Mucosa of stomach (tissue), 1 donor: ENCODE results near the gene FBXL13.
"Not testable (repeated sequence)": the region's sequence is repeated elsewhere in the genome, so short reads cannot be mapped to it uniquely, and the experiment has no call there.

ENCODE experiments used
- H3K27me3 ChIP-seq: one replicate; pipeline ENCODE4 v1.7.0; 2013; ENCODE audit warnings: mild to moderate bottlenecking, low read length; ENCODE audit not compliant: control insufficient read depth, insufficient read depth
- H3K36me3 ChIP-seq: one replicate; pipeline ENCODE4 v1.7.0; 2013; ENCODE audit warnings: low read length; ENCODE audit not compliant: control insufficient read depth, insufficient read depth
- H3K4me1 ChIP-seq: one replicate; pipeline ENCODE4 v1.7.0; 2013; ENCODE audit warnings: mild to moderate bottlenecking, low read length; ENCODE audit not compliant: control insufficient read depth, insufficient read depth
- H3K4me3 ChIP-seq: one replicate; pipeline ENCODE4 v1.7.0; 2013; ENCODE audit warnings: low read length
- H3K9ac ChIP-seq: one replicate; pipeline ENCODE4 v1.7.0; 2013; ENCODE audit warnings: mild to moderate bottlenecking, low read length, moderate library complexity
- H3K9me3 ChIP-seq: one replicate; pipeline ENCODE4 v1.7.0; 2013; ENCODE audit warnings: mild to moderate bottlenecking, low read length, moderate library complexity; ENCODE audit not compliant: control insufficient read depth
- donor health status: Pancreatic carcinoma.

Gene FBXL13

GRCh38 chr7:103048833-103049232, 25.8 kb downstream of the FBXL13 start:
- H3K36me3 ChIP-seq: no peaks in the 10 kb centered on the region
- no peak overlapping the region for H3K4me3 ChIP-seq
- no peaks in the 10 kb centered on the region for H3K4me1 ChIP-seq
- H3K9ac ChIP-seq: no peak overlapping the region
- no peaks in the 10 kb centered on the region for H3K27me3 ChIP-seq
- no peaks in the 10 kb centered on the region for H3K9me3 ChIP-seq

GRCh38 chr7:103041815-103042214, 32.8 kb downstream of the FBXL13 start:
- H3K27me3 ChIP-seq, H3K9ac ChIP-seq, H3K4me3 ChIP-seq, H3K9me3 ChIP-seq, H3K36me3 ChIP-seq: not testable (repeated sequence)
- peaks cover 14% of the 10 kb centered on the region for H3K4me1 ChIP-seq

GRCh38 chr7:103037823-103038739, 36.5 kb downstream of the FBXL13 start:
- not testable (repeated sequence) for H3K27me3 ChIP-seq, H3K4me3 ChIP-seq, H3K9me3 ChIP-seq, H3K9ac ChIP-seq, H3K36me3 ChIP-seq
- peaks cover 14% of the 10 kb centered on the region for H3K4me1 ChIP-seq

- H3K9me3 ChIP-seq: no peaks in the 10 kb centered on the region
- no peaks in the 10 kb centered on the region for H3K36me3 ChIP-seq
- H3K9ac ChIP-seq: no peak overlapping the region
- no peaks in the 10 kb centered on the region for H3K27me3 ChIP-seq
- peaks cover 14% of the 10 kb centered on the region for H3K4me1 ChIP-seq
- no peak overlapping the region for H3K4me3 ChIP-seq
These were observed 37.1 kb downstream of the FBXL13 start for GRCh38 chr7:103037476-103037822.

GRCh38 chr7:103034318-103034717, 40.3 kb downstream of the FBXL13 start:
- H3K4me1 ChIP-seq: peaks cover 14% of the 10 kb centered on the region
- not testable (repeated sequence) for H3K9me3 ChIP-seq, H3K36me3 ChIP-seq, H3K4me3 ChIP-seq, H3K9ac ChIP-seq, H3K27me3 ChIP-seq

GRCh38 chr7:103031781-103032180, 42.8 kb downstream of the FBXL13 start:
- H3K27me3 ChIP-seq: no peaks in the 10 kb centered on the region

GRCh38 chr7:103031024-103031423, 43.6 kb downstream of the FBXL13 start:
- Histone ChIP-seq H3K9ac (no peak overlapping the region), H3K4me3 (no peak overlapping the region), H3K9me3 (no peaks in the 10 kb centered on the region), H3K27me3 (no peaks in the 10 kb centered on the region), H3K36me3 (no peaks in the 10 kb centered on the region), H3K4me1 (no peaks in the 10 kb centered on the region)

More at GRCh38 chr7:103031781-103032180, 42.8 kb downstream of the FBXL13 start:
- Histone ChIP-seq H3K4me3 (no peak overlapping the region), H3K36me3 (no peaks in the 10 kb centered on the region), H3K9me3 (no peaks in the 10 kb centered on the region), H3K4me1 (no peaks in the 10 kb centered on the region), H3K9ac (no peak overlapping the region)

GRCh38 chr7:103025341-103025740, 49.3 kb downstream of the FBXL13 start:
- no peaks in the 10 kb centered on the region for H3K36me3 ChIP-seq
- H3K9me3 ChIP-seq: no peaks in the 10 kb centered on the region
- no peak overlapping the region for H3K4me3 ChIP-seq
- no peaks in the 10 kb centered on the region for H3K4me1 ChIP-seq
- no peak overlapping the region for H3K9ac ChIP-seq
- no peaks in the 10 kb centered on the region for H3K27me3 ChIP-seq

- not testable (repeated sequence) for H3K9ac ChIP-seq, H3K4me3 ChIP-seq, H3K4me1 ChIP-seq, H3K9me3 ChIP-seq, H3K27me3 ChIP-seq, H3K36me3 ChIP-seq
These were observed 51.0 kb downstream of the FBXL13 start for GRCh38 chr7:103023578-103023977.

- H3K9ac ChIP-seq, H3K27me3 ChIP-seq, H3K4me1 ChIP-seq, H3K4me3 ChIP-seq, H3K9me3 ChIP-seq, H3K36me3 ChIP-seq: not testable (repeated sequence)
These were observed 53.1 kb downstream of the FBXL13 start for GRCh38 chr7:103021490-103021889.

GRCh38 chr7:103020876-103021275, 53.7 kb downstream of the FBXL13 start:
- not testable (repeated sequence) for H3K9me3 ChIP-seq

GRCh38 chr7:103018295-103018694, 56.3 kb downstream of the FBXL13 start:
- H3K4me1 ChIP-seq, H3K9me3 ChIP-seq, H3K36me3 ChIP-seq, H3K27me3 ChIP-seq, H3K9ac ChIP-seq, H3K4me3 ChIP-seq: not testable (repeated sequence)

More at GRCh38 chr7:103020876-103021275, 53.7 kb downstream of the FBXL13 start:
- H3K4me1 ChIP-seq, H3K9ac ChIP-seq, H3K27me3 ChIP-seq, H3K4me3 ChIP-seq, H3K36me3 ChIP-seq: not testable (repeated sequence)

GRCh38 chr7:103011650-103012049, 62.9 kb downstream of the FBXL13 start:
- Histone ChIP-seq H3K4me3 (no peak overlapping the region), H3K9ac (no peak overlapping the region), H3K9me3 (no peaks in the 10 kb centered on the region), H3K27me3 (no peaks in the 10 kb centered on the region), H3K4me1 (peaks cover 11% of the 10 kb centered on the region), H3K36me3 (no peaks in the 10 kb centered on the region)
